ENCODE measurements around the gene PRKCE.

GRCh38 chr2:46136481-46136880 is 485.0 kb downstream of the PRKCE start:
- TF ChIP-seq, protein P1, sequence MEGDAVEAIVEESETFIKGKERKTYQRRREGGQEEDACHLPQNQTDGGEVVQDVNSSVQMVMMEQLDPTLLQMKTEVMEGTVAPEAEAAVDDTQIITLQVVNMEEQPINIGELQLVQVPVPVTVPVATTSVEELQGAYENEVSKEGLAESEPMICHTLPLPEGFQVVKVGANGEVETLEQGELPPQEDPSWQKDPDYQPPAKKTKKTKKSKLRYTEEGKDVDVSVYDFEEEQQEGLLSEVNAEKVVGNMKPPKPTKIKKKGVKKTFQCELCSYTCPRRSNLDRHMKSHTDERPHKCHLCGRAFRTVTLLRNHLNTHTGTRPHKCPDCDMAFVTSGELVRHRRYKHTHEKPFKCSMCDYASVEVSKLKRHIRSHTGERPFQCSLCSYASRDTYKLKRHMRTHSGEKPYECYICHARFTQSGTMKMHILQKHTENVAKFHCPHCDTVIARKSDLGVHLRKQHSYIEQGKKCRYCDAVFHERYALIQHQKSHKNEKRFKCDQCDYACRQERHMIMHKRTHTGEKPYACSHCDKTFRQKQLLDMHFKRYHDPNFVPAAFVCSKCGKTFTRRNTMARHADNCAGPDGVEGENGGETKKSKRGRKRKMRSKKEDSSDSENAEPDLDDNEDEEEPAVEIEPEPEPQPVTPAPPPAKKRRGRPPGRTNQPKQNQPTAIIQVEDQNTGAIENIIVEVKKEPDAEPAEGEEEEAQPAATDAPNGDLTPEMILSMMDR (IDR thresholded peaks at IDR 0.05): no peak
- TF ChIP-seq POLR2A (IDR thresholded peaks at IDR 0.05): no peak
